PC-3 (cell line): ENCODE measurements around the gene IL6ST. TPM values are rescaled to one million over a fixed set of nuclear protein-coding genes. Genes with fewer than 3 reads are reported as not detected.
"Not testable (repeated sequence)": the region's sequence is repeated elsewhere in the genome, so short reads cannot be mapped to it uniquely, and the experiment has no call there.

ENCODE experiments used
- ATAC-seq: fragments of 200-7000 bp; cut with Tn5 transposase; 2 replicates; pipeline ENCODE4 v1.9.1; 2020; ENCODE audit warnings: mild to moderate bottlenecking, moderate library complexity
- BruUV-seq: library from RNA; stranded (reverse); fragments of 400-500 nt; replicated peaks from 2 replicates; lab custom pipeline; 2021; lab: Mats Ljungman, UMichigan
- CTCF ChIA-PET: fragments of 300-600 bp; sonication (Branson Sonifier 250); formaldehyde crosslinking; loops from one replicate; lab custom pipeline; 2022; ENCODE audit warnings: antibody characterized with exemption; lab: Charles Lee
- POLR2A ChIA-PET: fragments of 300-600 bp; sonication (Branson Sonifier 250); formaldehyde crosslinking; loops from one replicate; lab custom pipeline; 2022; ENCODE audit warnings: antibody characterized with exemption; ENCODE audit not compliant: unreplicated experiment; lab: Charles Lee
- DNase-seq: peaks from one replicate; pipeline ENCODE4 v3.0.0-alpha.2; 2015
- H2AFZ ChIP-seq: fragments of 300-600 bp; sonication (generic); 2 replicates; pipeline ENCODE4 v1.6.0; 2016; ENCODE audit warnings: antibody characterized with exemption, low read length
- H3F3A ChIP-seq: fragments of 300-600 bp; sonication (generic); one replicate; pipeline ENCODE4 v1.6.0; 2017; ENCODE audit warnings: antibody characterized with exemption, low read length, control low read depth, mild to moderate bottlenecking; ENCODE audit not compliant: unreplicated experiment
- H3K27ac ChIP-seq: fragments of 300-600 bp; sonication (generic); 2 replicates; pipeline ENCODE4 v1.5.1; 2016; ENCODE audit warnings: mild to moderate bottlenecking, low read length
- H3K27me3 ChIP-seq: fragments of 300-600 bp; sonication (generic); 2 replicates; pipeline ENCODE4 v1.6.1; 2016; ENCODE audit warnings: low read length, mixed read lengths
- H3K36me3 ChIP-seq: fragments of 300-600 bp; sonication (generic); 2 replicates; pipeline ENCODE4 v1.6.1; 2016; ENCODE audit warnings: low read depth, mixed run types, low read length, mixed read lengths
- H3K4me1 ChIP-seq: fragments of 300-600 bp; sonication (generic); 2 replicates; pipeline ENCODE4 v1.5.1; 2016; ENCODE audit warnings: low read length; ENCODE audit not compliant: insufficient read depth
- H3K4me2 ChIP-seq: fragments of 300-600 bp; sonication (generic); 2 replicates; pipeline ENCODE4 v1.6.0; 2016; ENCODE audit warnings: low read length
- H3K4me3 ChIP-seq: fragments of 300-600 bp; sonication (generic); 2 replicates; pipeline ENCODE4 v1.5.1; 2016; ENCODE audit warnings: mild to moderate bottlenecking, low read length, mixed read lengths
- H3K79me2 ChIP-seq: fragments of 300-600 bp; sonication (generic); 2 replicates; pipeline ENCODE4 v1.6.1; 2017; ENCODE audit warnings: low read length, mixed read lengths
- H3K9ac ChIP-seq: fragments of 300-600 bp; sonication (generic); 2 replicates; pipeline ENCODE4 v1.6.0; 2016; ENCODE audit warnings: mild to moderate bottlenecking, low read length
- H3K9me2 ChIP-seq: fragments of 300-600 bp; sonication (generic); replicated peaks from 2 replicates; pipeline ENCODE4 v1.6.1; 2016; ENCODE audit warnings: mixed run types, low read length, mixed read lengths
- H3K9me3 ChIP-seq: fragments of 300-600 bp; sonication (generic); 2 replicates; pipeline ENCODE4 v1.6.1; 2016; ENCODE audit warnings: low read length, mixed read lengths
- H4K20me1 ChIP-seq: fragments of 300-600 bp; sonication (generic); 2 replicates; pipeline ENCODE4 v1.6.1; 2016; ENCODE audit warnings: low read length, mixed read lengths
- CTCF ChIP-seq: fragments of 300-600 bp; sonication (generic); conservative IDR thresholded peaks from 2 replicates; pipeline ENCODE4 v1.5.1; 2017; ENCODE audit warnings: antibody characterized with exemption, low read depth, mild to moderate bottlenecking, low read length
- EZH2 ChIP-seq: fragments of 300-600 bp; sonication (generic); IDR thresholded peaks from one replicate; pipeline ENCODE4 v1.6.1; 2017; ENCODE audit warnings: antibody characterized with exemption, mild to moderate bottlenecking, low read length; ENCODE audit not compliant: unreplicated experiment
- EZH2phosphoT487 ChIP-seq: fragments of 300-600 bp; sonication (generic); IDR thresholded peaks from 2 replicates; pipeline ENCODE4 v1.6.1; 2018; ENCODE audit warnings: mild to moderate bottlenecking, antibody characterized with exemption, low read length, borderline replicate concordance
- intact Hi-C: fragments of 100-400 bp; cut with micrococcal nuclease; formaldehyde crosslinking; loops from 2 replicates; pipeline ENCODE4 v1.9.0; 2023
- total RNA-seq: library from RNA; depleted of rRNA; stranded (reverse); fragments of >200 nt; gene quantifications from 2 replicates; pipeline ENCODE4 v1.2.3, GENCODE V29; 2014

IL6ST gene
- total RNA-seq, 1 experiment from 2014 or later: 28.0 TPM

GRCh38 chr5:56002303-56002702 is 7.5 kb upstream of the IL6ST start:
- ATAC-seq (no peak), DNase-seq (no peak)
- Histone ChIP-seq H4K20me1 (no peaks in the 10 kb centered on the region), H3K4me3 (no peak overlapping the region), H3K9ac (no peak overlapping the region), H3K9me2 (no peaks in the 10 kb centered on the region), H3K27ac (no peak overlapping the region), H2AFZ (no peak overlapping the region), H3K27me3 (no peaks in the 10 kb centered on the region), H3K4me2 (no peak overlapping the region), H3K9me3 (no peaks in the 10 kb centered on the region), H3K79me2 (no peaks in the 10 kb centered on the region), H3K4me1 (peaks cover 19% of the 10 kb centered on the region), H3K36me3 (no peaks in the 10 kb centered on the region), H3F3A (no peaks in the 10 kb centered on the region)
- BruUV-seq: no TSS peak
- CTCF ChIA-PET: no interaction called here
- POLR2A ChIA-PET: interaction anchor here (0.7 kb wide), 1 partner anchor 111 kb away, joined by 18 read pairs; no protein-coding TSS in a partner anchor
- intact Hi-C loops: no loop called here
- TF ChIP-seq EZH2phosphoT487 (no peak), EZH2 (no peak)

- H3K27me3 ChIP-seq, intact Hi-C loops, POLR2A ChIA-PET: not testable (repeated sequence)
These were observed 5.5 kb upstream of the IL6ST start for GRCh38 chr5:56000221-56000620.

GRCh38 chr5:55998966-55999365 is 4.2 kb upstream of the IL6ST start:
- ATAC-seq (no peak), DNase-seq (no peak)
- Histone ChIP-seq H3K79me2 (peaks cover 6% of the 10 kb centered on the region), H3K36me3 (no peaks in the 10 kb centered on the region), H3K9ac (no peak overlapping the region), H3F3A (no peaks in the 10 kb centered on the region), H4K20me1 (no peaks in the 10 kb centered on the region), H3K4me3 (no peak overlapping the region), H3K27me3 (no peaks in the 10 kb centered on the region), H3K4me2 (no peak overlapping the region), H2AFZ (no peak overlapping the region), H3K4me1 (peaks cover 34% of the 10 kb centered on the region), H3K9me3 (no peaks in the 10 kb centered on the region), H3K9me2 (no peaks in the 10 kb centered on the region), H3K27ac (no peak overlapping the region)
- no peak for TF ChIP-seq EZH2phosphoT487
- TF ChIP-seq CTCF: no peak
- TF ChIP-seq EZH2: no peak
- POLR2A ChIA-PET: no interaction called here
- CTCF ChIA-PET: no interaction called here
- intact Hi-C loops: loop anchor here (10.0 kb wide), 1 partner anchor 126 kb away; no protein-coding TSS in a partner anchor
- BruUV-seq: no TSS peak

More at GRCh38 chr5:56000221-56000620, 5.5 kb upstream of the IL6ST start:
- ATAC-seq, H3K9me2 ChIP-seq, H4K20me1 ChIP-seq, H3F3A ChIP-seq, H3K79me2 ChIP-seq, H3K27ac ChIP-seq, CTCF ChIA-PET, BruUV-seq, H2AFZ ChIP-seq, H3K36me3 ChIP-seq, H3K9ac ChIP-seq, H3K4me3 ChIP-seq, H3K9me3 ChIP-seq, DNase-seq, H3K4me2 ChIP-seq: not testable (repeated sequence)
- H3K4me1 ChIP-seq: peaks cover 34% of the 10 kb centered on the region
